Measurements from ENCODE around the gene RTL1.

GRCh38 chr14:100889641-100890040, 13.9 kb downstream of the RTL1 start:
- TF ChIP-seq CEBPB (IDR thresholded peaks at IDR 0.05): no peak
- TF ChIP-seq MAX (IDR thresholded peaks at IDR 0.05): no peak

Measured in Ishikawa (cell line).